HepG2 (cell line): Measurements from ENCODE around the gene TMEM129. TPM values are rescaled to one million over a fixed set of nuclear protein-coding genes. Genes with fewer than 3 reads are reported as not detected.

Experiments used
- FOXA3 ChIP-seq: IDR thresholded peaks from 2 replicates; pipeline ENCODE4 v1.6.1; 2016; ENCODE audit warnings: missing genetic modification reagents, missing compliant biosample characterization
- HDAC6 ChIP-seq: fragments of 200-600 bp; sonication (generic); IDR thresholded peaks from 2 replicates; pipeline ENCODE4 v1.7.0; 2017; ENCODE audit warnings: mild to moderate bottlenecking, antibody characterized with exemption, low read length, low read depth
- NCOA2 ChIP-seq: sonication (generic); formaldehyde crosslinking; IDR thresholded peaks from 2 replicates; pipeline ENCODE4 v1.8.0; 2022; ENCODE audit warnings: inconsistent platforms
- ZNF607 ChIP-seq: sonication (generic); formaldehyde crosslinking; IDR thresholded peaks from 2 replicates; pipeline ENCODE4 v1.5.1; 2020; ENCODE audit warnings: missing genetic modification reagents, mild to moderate bottlenecking, borderline replicate concordance
- polyA plus RNA-seq, 8 experiments: library from polyadenylated mRNA; depleted of rRNA in 3 of 8; stranded (reverse) in 7 of 8; unstranded in 1 of 8; fragments of >200 nt; fragmentation: Illumina TruSeq in 4 of 8; extraction: Trizol in 4 of 8; gene quantifications; 2 replicates each; pipeline versions ENCODE4 v1.2.1 to v1.2.3, GENCODE V29; 2011 to 2016; ENCODE audit warnings: low read depth in 4 of 8, missing spikeins in 1 of 8, mixed read lengths in 1 of 8; ENCODE audit not compliant: insufficient read depth in 1 of 8
- total RNA-seq, 5 experiments: library from RNA; depleted of rRNA; stranded (reverse); fragments of >200 nt; fragmentation: Illumina TruSeq; extraction: Trizol; gene quantifications; 2 replicates each; pipeline ENCODE4 v1.2.3, GENCODE V29; 2016; ENCODE audit warnings: low read depth in 1 of 5
- TF ChIP-seq, protein P1 (sequence below): sonication (generic); formaldehyde crosslinking; IDR thresholded peaks from 2 replicates; pipeline ENCODE4 v1.4.0; 2020; ENCODE audit warnings: missing genetic modification reagents
- TF ChIP-seq, protein P2 (sequence below): IDR thresholded peaks from 2 replicates; pipeline ENCODE4 v1.6.1; 2018; ENCODE audit warnings: missing genetic modification reagents
- TF ChIP-seq, protein P3 (sequence below): IDR thresholded peaks from 2 replicates; pipeline ENCODE4 v1.4.0; 2020; ENCODE audit warnings: mild to moderate bottlenecking, missing genetic modification reagents
- TF ChIP-seq, protein P4 (sequence below): sonication (generic); formaldehyde crosslinking; IDR thresholded peaks from 2 replicates; pipeline ENCODE4 v1.8.0; 2022; ENCODE audit warnings: missing genetic modification reagents, low read depth, mild to moderate bottlenecking, borderline replicate concordance
- TF ChIP-seq, protein P5 (sequence below): sonication (generic); formaldehyde crosslinking; IDR thresholded peaks from 2 replicates; pipeline ENCODE4 v1.4.0; 2020; ENCODE audit warnings: missing genetic modification reagents; ENCODE audit errors: not compliant biosample characterization
- TF ChIP-seq, protein P6 (sequence below): sonication (generic); formaldehyde crosslinking; IDR thresholded peaks from 2 replicates; pipeline ENCODE4 v1.4.0; 2020; ENCODE audit warnings: missing genetic modification reagents, borderline replicate concordance
- TF ChIP-seq, protein P7 (sequence below): sonication (generic); formaldehyde crosslinking; IDR thresholded peaks from 2 replicates; pipeline ENCODE4 v1.4.0; 2020; ENCODE audit warnings: mild to moderate bottlenecking, missing genetic modification reagents, borderline replicate concordance

Gene TMEM129
- total and polyA plus RNA-seq, 2 of the 13 experiments (the other 11 are each of a cell fraction or from before 2014, with no cell fraction given) = 19.0 to 25.8 TPM

DNA sequence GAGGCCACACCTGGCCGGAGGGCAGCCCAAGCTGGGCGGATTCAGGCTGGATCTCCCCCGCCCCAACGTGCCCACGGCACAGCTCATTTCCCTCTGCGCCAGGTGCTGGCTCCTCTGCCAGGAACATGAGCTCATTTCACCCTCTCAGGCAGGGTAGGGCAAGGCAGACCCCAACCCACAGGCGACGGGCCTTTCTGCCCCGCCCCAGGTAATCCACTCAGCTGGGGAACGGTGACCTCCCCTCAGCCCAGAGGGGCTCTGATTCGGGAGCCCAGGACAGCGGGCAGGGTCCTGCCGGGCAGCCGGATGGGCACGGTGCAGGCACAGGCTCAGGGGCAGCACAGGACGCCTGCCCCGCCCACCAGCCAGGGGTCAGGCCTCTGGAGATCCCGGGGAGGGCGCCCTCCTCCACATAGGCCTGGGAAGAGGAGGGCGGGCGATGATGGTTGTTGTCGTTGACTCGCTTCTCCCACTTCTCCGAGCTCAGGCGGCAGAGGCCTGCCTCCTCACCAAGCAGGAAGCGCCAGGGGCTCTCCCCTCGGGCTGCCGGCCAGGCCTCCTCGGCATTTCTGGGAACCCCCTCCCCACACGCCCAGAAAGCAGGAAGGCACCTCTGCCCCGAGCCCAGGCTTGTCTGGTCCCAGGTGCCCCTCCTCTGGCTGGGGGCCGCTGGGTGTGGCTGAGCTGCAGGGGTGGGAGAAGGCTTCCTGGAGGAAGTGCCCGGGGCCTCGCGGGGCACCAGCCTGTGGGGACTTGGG, 31.3 kb upstream of the TMEM129 start (continued):
- TF ChIP-seq, protein P1, sequence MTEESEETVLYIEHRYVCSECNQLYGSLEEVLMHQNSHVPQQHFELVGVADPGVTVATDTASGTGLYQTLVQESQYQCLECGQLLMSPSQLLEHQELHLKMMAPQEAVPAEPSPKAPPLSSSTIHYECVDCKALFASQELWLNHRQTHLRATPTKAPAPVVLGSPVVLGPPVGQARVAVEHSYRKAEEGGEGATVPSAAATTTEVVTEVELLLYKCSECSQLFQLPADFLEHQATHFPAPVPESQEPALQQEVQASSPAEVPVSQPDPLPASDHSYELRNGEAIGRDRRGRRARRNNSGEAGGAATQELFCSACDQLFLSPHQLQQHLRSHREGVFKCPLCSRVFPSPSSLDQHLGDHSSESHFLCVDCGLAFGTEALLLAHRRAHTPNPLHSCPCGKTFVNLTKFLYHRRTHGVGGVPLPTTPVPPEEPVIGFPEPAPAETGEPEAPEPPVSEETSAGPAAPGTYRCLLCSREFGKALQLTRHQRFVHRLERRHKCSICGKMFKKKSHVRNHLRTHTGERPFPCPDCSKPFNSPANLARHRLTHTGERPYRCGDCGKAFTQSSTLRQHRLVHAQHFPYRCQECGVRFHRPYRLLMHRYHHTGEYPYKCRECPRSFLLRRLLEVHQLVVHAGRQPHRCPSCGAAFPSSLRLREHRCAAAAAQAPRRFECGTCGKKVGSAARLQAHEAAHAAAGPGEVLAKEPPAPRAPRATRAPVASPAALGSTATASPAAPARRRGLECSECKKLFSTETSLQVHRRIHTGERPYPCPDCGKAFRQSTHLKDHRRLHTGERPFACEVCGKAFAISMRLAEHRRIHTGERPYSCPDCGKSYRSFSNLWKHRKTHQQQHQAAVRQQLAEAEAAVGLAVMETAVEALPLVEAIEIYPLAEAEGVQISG (CRISPR knock-in tag) = peak; percentile 40; the same call in 1 of the 2 replicates
- TF ChIP-seq, protein P2, sequence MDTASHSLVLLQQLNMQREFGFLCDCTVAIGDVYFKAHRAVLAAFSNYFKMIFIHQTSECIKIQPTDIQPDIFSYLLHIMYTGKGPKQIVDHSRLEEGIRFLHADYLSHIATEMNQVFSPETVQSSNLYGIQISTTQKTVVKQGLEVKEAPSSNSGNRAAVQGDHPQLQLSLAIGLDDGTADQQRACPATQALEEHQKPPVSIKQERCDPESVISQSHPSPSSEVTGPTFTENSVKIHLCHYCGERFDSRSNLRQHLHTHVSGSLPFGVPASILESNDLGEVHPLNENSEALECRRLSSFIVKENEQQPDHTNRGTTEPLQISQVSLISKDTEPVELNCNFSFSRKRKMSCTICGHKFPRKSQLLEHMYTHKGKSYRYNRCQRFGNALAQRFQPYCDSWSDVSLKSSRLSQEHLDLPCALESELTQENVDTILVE (CRISPR knock-in tag) = no peak
- TF ChIP-seq ZNF607 (CRISPR knock-in tag) (peak; percentile 38; the same call in 1 of the 2 replicates), FOXA3 (no peak), HDAC6 (no peak), NCOA2 (CRISPR knock-in tag) (no peak)
- TF ChIP-seq, protein P3, sequence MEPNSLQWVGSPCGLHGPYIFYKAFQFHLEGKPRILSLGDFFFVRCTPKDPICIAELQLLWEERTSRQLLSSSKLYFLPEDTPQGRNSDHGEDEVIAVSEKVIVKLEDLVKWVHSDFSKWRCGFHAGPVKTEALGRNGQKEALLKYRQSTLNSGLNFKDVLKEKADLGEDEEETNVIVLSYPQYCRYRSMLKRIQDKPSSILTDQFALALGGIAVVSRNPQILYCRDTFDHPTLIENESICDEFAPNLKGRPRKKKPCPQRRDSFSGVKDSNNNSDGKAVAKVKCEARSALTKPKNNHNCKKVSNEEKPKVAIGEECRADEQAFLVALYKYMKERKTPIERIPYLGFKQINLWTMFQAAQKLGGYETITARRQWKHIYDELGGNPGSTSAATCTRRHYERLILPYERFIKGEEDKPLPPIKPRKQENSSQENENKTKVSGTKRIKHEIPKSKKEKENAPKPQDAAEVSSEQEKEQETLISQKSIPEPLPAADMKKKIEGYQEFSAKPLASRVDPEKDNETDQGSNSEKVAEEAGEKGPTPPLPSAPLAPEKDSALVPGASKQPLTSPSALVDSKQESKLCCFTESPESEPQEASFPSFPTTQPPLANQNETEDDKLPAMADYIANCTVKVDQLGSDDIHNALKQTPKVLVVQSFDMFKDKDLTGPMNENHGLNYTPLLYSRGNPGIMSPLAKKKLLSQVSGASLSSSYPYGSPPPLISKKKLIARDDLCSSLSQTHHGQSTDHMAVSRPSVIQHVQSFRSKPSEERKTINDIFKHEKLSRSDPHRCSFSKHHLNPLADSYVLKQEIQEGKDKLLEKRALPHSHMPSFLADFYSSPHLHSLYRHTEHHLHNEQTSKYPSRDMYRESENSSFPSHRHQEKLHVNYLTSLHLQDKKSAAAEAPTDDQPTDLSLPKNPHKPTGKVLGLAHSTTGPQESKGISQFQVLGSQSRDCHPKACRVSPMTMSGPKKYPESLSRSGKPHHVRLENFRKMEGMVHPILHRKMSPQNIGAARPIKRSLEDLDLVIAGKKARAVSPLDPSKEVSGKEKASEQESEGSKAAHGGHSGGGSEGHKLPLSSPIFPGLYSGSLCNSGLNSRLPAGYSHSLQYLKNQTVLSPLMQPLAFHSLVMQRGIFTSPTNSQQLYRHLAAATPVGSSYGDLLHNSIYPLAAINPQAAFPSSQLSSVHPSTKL = no peak
- TF ChIP-seq, protein P4, sequence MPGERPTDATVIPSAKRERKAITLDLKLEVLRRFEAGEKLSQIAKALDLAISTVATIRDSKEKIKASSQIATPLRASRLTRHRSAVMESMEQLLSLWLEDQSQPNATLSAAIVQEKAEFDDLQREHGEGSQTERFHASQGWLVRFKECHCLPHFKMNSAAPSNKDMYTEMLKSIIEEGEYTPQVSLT = no peak
- TF ChIP-seq, protein P5, sequence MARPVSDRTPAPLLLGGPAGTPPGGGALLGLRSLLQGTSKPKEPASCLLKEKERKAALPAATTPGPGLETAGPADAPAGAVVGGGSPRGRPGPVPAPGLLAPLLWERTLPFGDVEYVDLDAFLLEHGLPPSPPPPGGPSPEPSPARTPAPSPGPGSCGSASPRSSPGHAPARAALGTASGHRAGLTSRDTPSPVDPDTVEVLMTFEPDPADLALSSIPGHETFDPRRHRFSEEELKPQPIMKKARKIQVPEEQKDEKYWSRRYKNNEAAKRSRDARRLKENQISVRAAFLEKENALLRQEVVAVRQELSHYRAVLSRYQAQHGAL = no peak
- TF ChIP-seq, protein P6, sequence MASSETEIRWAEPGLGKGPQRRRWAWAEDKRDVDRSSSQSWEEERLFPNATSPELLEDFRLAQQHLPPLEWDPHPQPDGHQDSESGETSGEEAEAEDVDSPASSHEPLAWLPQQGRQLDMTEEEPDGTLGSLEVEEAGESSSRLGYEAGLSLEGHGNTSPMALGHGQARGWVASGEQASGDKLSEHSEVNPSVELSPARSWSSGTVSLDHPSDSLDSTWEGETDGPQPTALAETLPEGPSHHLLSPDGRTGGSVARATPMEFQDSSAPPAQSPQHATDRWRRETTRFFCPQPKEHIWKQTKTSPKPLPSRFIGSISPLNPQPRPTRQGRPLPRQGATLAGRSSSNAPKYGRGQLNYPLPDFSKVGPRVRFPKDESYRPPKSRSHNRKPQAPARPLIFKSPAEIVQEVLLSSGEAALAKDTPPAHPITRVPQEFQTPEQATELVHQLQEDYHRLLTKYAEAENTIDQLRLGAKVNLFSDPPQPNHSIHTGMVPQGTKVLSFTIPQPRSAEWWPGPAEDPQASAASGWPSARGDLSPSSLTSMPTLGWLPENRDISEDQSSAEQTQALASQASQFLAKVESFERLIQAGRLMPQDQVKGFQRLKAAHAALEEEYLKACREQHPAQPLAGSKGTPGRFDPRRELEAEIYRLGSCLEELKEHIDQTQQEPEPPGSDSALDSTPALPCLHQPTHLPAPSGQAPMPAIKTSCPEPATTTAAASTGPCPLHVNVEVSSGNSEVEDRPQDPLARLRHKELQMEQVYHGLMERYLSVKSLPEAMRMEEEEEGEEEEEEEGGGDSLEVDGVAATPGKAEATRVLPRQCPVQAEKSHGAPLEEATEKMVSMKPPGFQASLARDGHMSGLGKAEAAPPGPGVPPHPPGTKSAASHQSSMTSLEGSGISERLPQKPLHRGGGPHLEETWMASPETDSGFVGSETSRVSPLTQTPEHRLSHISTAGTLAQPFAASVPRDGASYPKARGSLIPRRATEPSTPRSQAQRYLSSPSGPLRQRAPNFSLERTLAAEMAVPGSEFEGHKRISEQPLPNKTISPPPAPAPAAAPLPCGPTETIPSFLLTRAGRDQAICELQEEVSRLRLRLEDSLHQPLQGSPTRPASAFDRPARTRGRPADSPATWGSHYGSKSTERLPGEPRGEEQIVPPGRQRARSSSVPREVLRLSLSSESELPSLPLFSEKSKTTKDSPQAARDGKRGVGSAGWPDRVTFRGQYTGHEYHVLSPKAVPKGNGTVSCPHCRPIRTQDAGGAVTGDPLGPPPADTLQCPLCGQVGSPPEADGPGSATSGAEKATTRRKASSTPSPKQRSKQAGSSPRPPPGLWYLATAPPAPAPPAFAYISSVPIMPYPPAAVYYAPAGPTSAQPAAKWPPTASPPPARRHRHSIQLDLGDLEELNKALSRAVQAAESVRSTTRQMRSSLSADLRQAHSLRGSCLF = no peak
- TF ChIP-seq, protein P7, sequence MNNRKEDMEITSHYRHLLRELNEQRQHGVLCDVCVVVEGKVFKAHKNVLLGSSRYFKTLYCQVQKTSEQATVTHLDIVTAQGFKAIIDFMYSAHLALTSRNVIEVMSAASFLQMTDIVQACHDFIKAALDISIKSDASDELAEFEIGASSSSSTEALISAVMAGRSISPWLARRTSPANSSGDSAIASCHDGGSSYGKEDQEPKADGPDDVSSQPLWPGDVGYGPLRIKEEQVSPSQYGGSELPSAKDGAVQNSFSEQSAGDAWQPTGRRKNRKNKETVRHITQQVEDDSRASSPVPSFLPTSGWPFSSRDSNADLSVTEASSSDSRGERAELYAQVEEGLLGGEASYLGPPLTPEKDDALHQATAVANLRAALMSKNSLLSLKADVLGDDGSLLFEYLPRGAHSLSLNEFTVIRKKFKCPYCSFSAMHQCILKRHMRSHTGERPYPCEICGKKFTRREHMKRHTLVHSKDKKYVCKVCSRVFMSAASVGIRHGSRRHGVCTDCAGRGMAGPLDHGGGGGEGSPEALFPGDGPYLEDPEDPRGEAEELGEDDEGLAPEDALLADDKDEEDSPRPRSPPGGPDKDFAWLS (CRISPR knock-in tag) = no peak
